Measurements from ENCODE around the gene DYNLL2.
"Not testable (repeated sequence)": the region's sequence is repeated elsewhere in the genome, so short reads cannot be mapped to it uniquely, and the experiment has no call there.

Gene DYNLL2

DNA sequence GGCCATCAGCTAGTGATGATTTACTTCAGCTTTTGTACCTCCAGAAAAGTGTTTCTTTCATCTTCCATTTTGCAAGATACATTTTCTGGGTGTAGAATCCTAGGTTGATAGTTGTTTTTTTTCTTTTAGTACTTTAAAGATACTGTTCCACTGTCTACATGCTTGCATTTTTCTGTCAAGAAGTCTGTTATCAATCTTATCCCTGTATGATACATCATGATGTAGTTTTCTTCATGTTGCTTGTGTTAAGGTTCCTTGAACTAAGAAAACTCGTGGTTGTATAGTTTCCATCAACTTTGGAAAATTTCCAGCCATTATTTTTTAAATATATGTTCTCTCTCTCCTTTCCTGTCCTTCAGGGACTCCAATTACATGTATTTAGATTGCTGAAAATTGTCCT is 24.1 kb downstream of the DYNLL2 start:
- DNase-seq: no peak

DNA sequence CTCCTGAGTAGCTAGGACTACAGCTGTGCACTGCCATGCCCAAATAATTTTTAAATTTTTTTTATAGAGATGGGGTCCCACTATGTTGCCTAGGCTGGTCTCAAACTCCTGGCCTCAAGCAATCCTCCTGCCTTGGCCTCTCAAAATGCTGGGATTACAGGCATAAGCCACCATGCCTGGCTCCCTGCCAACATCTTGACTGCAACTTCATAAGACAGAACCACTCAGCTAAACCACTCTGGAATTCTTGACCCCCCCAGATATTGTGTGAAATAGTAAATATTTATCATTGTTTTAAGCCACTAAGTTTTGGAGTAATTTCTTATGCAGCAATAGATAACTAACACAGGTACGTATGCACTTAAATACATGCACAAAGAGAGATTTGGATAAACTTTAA is 26.0 kb downstream of the DYNLL2 start:
- no peak for DNase-seq

DNA sequence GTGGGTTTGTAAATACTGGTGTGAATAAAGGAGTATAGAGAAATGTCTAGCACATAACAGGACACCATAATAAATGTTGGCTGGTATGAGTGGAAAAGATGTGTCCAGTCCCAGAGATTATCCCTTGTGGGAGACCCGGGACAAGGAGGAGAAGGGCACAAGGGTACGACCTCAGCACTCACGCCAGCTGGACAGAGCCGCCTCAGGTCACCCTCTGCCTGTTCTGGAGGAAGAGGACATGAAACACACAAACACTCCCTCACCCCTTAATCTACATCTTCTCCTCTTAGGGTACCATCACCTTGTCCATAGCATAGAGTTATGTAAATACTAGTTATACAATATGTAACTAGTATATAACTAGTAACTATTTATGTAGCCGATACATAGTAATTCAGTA is 26.8 kb downstream of the DYNLL2 start:
- no peak for DNase-seq

DNA sequence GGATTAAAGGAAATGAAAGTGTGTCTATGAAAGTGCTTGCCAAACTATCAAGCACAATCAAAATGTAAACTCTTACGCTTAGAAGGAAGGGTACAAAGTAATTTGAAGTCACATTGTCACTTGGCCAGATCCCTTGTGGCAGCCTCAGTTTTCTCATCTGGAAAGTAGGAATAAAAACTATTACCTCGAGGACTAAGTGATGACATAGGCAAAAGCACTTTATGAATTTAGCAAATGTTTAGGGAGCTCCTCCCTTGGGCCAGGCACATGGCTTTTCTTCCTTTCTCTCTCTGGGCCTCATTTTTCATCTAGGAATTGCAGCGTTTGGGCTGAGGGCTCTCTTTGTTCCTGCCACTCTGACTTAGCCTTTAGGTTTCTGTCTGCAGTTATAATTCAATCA is 28.5 kb downstream of the DYNLL2 start:
- no peak for DNase-seq

DNA sequence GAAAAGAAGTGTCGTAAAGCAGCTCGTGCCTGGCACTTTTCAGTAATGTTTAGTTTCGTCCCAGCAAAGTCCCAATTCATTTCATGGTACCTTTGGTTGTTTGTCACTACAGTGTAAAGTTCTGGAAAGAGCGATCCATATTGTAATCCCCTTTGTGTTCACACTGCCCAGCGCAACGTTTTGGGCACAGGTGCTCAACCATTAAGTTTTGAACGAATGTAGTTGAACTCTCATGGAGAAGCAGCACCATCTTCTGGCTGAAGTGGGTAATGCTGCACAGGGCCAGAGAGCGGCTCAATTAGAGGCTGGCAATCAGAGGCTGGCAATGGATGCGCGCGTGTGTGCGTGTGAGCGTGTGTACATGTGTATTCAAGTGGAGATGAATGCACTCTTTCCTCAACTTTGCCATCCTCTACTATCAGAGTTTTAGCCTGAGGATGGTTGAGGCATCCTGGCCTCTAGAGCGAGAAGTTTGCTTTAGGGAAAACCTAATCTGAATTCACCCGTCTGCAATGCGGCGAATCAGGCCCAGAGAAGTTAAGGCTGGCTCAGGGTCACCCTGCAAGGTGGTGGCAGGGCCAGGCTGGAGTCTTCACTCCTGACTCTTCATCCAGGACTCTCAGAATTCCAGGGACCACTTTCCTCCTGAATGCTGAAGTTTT is 29.9 kb downstream of the DYNLL2 start:
- peak; percentile 91 to 93 for DNase-seq

DNA sequence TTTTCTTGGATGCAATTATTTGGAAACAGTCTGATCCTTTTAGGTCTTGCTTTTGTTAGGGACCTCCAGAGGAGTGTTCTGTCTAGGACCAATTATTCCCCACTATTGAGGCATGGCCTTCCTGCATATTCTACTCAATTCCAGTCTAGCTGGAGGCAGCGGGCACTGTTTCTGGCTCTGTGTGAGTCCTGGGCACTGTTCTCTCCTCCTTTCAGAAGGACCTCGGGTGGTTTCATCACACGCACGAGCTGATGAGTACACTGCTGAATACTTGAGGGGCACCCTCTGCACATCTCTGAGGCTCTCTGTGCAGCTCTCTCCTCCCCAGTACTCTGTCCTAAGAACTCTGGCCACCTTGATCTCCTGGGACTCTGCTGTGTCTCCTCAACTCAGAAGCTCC is 30.7 kb downstream of the DYNLL2 start:
- DNase-seq: no peak

DNA sequence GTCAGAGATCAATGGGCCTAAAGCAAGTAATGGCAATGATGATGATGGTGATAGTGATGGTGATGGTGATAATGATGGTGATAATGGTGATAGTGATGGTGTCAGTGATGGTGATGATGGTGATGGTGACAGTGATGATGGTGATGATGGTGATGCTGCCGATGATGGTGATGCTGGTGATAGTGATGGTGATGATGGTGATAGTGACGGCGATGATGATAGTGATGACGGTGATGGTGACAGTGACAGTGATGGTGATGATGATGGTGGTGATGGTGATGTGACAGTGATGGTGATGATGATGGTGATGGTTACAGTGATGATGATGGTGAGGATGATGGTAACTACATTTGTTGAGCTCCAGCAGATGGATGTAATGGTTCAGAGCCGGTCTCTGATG is 34.2 kb downstream of the DYNLL2 start:
- DNase-seq: no peak

DNA sequence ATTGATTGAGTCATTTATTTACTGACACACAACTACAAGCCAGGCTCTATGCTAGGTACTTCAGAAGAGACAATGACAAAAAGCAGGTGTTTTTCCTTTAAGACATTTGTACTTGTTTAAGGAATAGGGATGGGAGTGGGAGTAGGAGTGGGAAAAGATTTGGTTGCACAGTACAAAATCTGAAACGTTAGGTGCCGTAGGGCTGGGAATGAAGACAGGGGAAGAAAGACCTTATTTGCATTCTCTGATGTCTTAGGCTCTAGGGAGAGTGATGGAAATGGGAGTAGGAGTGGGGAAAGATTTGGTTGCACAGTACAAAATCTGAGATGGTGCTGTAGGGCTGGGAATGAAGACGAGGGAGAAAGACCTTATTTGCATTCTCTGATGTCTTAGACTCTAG is 36.3 kb downstream of the DYNLL2 start:
- DNase-seq: no peak

DNA sequence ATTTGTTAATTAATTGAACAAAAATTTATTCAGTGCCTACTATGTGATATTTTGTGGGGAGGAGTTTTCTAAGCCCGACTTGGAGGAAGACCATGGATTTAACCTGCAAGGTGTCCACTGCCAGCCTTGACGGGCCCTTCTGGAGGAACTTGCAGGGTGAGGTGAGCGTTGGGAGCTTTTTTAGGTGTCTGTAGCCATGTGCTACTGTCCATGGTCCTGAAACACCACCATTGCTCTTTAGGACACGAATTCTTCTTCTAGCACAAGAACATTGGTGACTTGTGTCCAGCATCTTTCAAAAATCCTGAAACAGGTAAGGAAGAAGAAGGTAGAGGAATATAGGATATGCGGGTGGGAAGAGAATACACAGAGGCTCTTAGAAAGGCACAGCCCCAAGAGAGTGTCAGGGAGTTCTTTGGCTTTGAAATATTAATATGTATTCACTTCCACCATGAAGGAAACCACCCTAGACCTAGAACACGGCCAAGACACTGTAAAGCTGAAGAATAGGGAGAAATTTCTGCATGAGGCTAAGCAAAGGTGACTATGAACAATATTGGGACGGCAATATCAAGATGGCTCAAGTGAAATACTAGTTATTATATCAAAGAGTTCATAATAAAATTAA is 37.1 kb downstream of the DYNLL2 start:
- DNase-seq: peak; percentile 44 to 49

DNA sequence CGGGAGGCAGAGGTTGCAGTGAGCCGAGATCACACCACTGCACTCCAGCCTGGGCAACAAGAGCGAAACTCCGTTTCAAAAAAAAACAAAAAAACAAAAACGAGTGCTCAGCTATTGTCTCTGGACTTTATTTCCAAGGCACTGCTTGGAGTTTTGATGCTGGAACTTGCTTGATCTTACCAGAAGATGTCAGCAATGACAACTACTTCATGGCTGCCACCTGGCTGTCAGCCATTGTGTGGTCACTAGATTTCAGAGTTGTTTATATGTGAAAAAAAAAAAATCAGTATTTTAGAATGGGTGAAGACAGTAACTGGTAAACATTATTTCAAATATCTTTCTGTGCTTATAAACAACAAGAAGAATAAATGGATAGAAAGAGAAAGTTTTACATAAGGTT is 38.7 kb downstream of the DYNLL2 start:
- no peak for DNase-seq

DNA sequence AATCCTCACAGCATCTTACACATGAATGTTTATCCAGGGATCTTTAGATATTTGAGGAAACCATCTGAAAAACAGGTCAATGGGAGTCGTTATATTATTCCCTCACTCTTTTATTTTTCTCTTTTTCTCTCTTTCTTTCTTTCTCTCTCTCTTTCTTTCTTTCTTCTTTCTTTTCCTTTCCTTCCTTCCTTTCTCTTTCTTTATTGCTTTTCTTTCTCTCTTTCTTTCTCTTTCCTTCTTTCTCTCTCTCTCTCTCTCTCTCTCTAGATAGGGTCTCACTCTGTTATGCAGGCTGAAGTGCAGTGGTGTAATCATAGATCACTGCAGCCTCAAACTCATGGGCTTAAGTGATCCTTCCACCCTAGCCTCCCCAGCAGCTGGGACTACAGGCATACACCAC is 44.6 kb downstream of the DYNLL2 start:
- no peak for DNase-seq

DNA sequence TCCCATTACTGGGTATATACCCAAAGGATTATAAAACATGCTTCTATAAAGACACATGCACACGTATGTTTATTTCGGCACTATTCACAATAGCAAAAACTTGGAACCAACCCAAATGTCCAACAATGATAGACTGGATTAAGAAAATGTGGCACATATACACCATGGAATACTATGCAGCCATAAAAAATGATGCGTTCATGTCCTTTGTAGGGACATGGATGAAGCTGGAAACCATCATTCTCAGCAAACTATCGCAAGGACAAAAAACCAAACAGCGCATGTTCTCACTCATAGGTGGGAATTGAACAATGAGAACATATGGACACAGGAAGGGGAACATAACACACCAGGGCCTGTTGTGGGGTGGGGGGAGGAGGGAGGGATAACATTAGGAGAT is 49.5 kb downstream of the DYNLL2 start:
- not testable (repeated sequence) for DNase-seq

DNA sequence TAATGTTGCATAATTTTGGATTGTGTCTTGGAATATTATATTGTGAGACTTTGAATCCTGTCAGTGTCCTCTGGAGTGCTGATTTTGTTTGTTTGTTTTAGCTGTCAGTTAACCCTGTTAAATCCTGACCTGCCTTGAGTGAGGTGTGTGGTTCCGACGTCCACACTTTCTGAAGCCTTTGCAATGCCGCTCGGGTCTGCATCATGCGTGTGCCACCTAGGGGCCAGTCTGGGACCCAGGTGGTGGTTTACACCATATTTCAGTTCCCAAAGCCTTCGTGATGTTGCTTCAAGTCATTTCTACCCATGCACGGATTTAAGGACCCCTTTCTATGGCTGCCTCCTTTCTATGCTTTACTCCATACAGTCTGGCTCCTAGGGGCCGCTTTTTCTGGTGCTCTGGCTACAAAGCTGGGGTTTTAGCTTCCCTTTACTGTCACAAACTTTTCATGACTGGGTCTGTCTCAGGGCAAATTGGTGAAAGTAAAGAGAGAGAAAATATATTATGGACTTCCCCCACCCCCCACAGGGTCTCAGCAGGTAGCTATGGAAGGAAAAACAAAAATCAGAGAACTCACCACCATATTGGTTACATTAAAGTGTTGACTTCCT is 53.6 kb downstream of the DYNLL2 start:
- DNase-seq: no peak

DNA sequence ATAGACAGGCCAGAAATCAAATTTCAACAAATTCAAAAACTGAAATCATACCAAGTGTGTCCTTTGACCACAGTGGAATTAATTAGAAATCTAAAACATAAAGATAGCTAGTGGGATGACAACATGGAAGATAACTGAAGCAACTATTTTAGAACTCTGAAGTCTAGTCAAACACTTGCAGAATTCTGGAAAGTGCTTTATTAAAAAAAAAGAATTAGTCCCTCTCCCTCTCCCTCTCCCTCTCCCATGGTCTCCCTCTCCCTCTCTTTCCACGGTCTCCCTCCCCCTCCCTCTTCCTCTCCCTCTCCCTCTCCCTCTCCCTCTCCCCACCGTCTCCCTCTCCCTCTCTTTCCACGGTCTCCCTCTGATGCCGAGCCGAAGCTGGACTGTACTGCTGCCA is 58.3 kb downstream of the DYNLL2 start:
- no peak for DNase-seq

DNA sequence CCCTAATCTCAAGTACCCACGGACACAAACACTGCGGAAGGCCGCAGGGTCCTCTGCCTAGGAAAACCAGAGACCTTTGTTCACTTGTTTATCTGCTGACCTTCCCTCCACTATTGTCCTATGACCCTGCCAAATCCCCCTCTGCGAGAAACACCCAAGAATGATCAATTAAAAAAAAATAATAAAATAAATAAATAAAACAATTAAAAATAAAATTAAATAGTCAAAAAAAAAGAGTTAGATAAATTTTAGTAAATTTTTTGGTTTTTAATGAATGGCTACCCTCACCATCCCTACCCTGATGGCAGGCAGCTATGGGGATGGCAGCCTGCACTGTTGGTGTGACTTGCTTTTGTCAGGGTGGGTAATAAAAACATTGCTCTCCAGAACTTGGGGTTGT is 60.1 kb downstream of the DYNLL2 start:
- DNase-seq: not testable (repeated sequence)

DNA sequence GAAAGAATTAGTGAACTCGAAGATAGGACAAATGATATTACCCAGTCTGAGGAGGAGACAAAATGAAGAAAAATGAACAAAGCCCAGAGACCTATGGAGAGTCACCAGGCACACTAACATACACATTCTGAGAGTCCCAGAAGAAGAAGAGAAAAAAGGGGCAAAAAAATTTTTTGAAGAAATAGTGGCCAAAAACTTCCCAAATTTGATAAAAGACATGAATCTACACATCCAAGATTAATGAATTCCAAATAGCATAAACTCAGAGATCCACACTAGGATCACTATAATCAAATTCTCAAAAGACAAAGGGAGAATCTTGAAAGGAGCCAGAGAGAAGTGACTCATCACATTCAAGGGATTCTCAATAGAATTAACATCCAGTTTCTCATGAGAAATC is 61.6 kb downstream of the DYNLL2 start:
- no peak for DNase-seq
